NCI-H345 (cell line): Measurements from ENCODE around the gene CSRNP2.
A peak's percentile ranks its signal among the peaks of the same experiment; 100 is the strongest.
"Not testable (repeated sequence)": the region's sequence is repeated elsewhere in the genome, so short reads cannot be mapped to it uniquely, and the experiment has no call there.

Experiments used
- DNase-seq: peaks from one replicate; lab custom pipeline; 2025; lab: John Stamatoyannopoulos, UW

Gene CSRNP2

DNA sequence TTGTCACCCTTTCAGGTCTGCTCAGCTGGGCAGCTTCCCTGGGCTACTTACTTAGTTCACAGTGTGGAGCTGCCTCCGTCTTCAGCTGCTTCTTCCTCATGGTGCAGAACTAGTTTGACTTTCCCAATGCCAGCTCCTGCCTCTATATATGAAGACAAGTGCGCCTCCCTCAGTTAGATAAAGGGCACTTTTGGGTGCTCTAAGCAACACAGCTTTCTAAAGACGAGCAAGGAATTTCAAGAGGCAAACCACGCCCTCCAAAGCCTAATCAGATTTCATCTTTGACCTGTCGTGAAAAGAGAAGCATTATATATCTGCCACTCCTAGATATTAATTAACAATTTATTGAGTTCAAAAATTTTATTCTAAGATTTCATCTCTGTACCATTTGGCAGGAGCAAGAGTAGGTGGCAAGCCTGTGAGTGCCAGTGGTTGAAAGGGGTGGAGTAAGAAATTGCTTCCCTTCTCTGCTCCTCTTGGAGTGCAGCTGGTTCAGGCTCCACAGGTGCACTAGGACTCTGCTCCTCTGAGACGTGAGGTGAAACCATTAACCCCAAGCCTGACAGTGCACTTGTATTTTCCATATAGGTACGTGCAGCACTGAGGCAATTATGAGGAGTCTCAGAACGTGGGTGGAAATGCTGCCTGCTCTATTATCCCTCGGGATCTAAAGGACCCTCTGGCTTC is 55.1 kb downstream of the CSRNP2 start:
- peak; percentile 1 for DNase-seq

DNA sequence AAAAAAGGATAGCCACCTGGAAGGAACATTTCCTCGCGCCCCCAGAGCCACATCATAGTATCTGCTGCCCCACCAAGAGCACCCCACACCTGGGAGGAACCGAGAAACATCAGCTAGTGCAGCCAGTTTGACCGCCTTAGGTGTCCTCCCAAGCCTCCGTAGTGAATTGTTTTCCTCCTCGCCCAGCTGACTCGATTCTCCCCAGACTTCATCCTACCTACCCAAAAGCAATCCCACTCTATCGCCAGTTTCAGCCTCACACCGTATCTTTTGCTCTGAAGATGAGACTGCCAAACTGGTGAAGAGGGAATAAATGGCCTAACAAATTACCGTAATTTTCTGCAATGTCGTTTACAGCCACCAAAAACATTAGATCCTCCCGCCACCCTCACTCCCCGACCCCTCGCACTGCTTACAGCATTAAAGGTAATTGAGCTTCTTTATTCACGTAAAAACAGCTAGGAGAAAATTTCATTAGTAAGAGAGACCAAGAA is 56.0 kb downstream of the CSRNP2 start:
- no peak for DNase-seq

DNA sequence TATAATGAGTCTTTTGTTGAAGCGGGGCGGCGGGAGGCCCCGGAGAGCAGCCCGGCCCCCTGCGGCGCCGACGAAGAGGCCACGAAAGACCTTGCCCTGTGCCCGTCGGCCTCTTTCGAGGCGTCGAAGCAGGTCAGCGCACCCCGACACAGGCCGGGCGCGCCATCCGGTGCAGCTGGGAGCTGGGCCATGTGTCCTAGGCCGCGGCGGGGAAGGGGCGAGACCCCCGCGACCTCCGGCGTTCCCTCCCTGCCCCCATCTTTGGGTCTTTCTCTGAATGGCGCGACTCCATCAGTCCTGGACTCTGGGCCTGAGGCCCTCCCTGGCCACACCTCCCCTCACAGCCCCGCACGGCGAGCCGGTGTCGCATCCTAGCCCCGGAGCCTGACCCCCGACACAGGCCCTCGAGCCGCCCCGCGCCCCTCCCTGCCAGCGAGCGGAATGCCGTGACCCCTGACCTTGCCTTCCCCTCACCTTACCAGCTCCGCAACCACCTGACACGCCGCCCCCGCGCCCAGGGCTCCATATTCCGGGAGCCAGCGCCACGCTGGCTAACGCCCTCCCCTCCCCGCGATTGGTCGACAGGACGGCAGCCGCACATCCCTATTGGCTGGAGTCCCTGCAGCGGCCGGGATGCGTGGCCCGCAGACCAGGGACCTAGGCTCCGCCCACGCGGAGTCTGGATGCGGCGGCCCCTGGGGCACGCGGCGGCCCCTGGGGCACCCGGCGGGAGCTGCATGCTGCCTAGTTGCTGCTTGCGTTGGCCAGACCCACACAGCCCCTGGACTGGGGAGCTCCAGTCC is 57.4 kb downstream of the CSRNP2 start, which contains the start of gene SLC11A2:
Gene SLC11A2, minus strand, starts transcription at position 549 of the 803 bp plus-strand sequence. CDS start 15,656 bp downstream, outside the sequence.
- peak; percentile 75 for DNase-seq

DNA sequence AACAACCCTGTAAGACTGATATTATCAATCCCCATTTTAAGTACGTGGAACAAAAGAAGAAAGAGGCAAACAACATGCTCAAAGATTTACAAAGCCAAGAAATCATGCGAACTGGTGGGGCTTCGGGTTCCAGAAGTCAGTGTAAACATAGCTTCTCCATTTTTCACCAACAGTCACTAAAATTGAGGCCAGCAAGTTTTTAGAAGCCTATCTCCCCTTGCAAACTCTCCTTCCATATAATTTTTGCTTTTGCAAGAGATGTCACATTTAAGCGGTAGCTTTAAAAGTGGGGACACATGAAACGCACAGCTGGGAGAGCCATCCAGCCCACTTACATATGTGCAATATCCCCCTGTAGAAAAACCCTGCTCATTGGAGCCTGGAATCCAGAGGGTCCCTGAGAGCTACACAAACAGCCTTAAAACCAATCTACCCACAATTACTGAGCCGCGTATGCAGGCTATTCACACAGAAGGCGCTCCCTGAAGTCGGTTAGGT is 58.0 kb downstream of the CSRNP2 start:
- DNase-seq: no peak

DNA sequence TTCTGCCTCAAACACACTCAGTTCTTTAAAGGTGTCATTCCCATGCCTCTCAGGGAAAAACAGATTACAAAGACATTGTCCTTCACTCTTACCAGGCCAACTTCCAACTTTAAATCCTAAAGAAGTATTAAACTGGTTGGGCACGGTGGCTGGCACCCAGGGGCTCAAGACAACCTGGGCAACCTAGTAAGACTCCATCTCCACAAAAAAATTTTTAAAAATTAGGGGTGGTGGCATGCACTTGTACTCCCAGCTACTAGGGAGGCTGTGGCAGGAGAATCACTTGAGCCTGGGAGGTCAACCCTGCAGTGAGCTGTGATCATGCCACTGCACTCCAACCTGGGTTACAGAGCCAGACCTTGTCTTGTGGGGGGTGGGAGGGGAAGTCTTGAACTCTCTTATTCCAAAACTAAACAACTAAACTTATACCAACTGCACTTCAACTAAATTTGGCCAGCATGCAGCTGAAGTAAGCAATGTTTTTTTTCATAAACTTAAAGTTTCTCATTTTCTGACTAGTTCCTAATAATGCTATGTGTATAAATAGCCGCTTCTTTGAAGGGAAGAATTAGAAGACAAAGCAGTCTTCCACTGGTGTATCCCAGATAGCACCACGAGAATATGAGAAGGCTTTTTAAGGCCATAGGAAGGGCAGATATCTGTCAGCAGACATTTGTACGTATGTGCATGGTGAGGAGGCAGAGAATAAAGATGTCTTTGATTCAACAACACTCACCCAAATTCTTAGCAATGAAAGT is 59.6 kb downstream of the CSRNP2 start:
- no peak for DNase-seq

DNA sequence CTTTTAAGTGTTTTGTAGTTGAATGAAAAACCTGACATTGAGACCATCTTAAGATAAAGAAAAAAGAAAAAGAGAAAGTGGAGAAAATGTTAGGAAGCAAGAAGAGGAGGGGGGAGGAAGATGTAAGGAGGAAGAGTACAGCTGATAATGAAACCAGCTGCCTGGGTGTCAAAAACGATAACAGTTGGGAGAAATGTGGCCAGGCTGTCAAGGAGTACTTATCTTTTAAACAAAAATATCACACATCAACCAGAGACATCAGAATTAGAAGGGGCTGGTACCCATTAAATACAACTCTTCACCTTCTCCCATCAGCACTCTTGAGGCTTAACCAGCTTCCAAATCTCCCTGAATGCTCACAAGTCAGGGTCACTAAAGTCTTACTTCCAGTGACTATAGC is 61.7 kb downstream of the CSRNP2 start:
- DNase-seq: no peak

DNA sequence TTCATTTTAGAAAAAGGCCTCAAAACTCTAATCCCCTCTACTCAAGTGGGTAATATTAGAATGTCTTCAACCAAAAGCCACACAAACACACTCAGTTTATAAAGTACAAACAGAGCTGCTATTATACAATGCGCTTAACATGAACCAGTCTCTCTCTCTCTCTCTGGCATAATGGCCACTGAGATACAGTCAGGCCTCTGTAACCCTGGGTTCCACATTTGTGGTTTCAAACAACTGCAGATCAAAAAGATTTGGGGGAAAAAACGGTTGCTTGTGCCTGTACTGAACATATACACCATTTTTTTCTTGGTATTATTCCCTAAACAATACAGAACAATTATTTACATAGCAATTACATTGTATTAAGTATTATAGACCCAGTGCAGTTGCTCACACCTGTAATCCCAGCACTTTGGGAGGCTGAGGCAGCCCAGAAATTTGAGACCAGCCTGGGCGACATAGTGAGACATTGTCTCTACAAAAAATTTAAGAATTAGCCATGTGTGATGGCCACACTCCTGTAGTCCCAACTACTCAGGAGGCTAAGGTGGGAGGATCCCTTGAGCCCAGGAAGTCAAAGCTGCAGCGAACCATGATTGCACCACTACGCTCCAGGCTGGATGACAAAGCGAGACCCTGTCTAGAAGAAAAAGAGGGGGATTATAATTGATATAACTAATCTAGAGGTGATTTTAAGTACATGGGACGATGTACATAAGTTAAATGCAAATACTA is 62.8 kb downstream of the CSRNP2 start:
- no peak for DNase-seq

DNA sequence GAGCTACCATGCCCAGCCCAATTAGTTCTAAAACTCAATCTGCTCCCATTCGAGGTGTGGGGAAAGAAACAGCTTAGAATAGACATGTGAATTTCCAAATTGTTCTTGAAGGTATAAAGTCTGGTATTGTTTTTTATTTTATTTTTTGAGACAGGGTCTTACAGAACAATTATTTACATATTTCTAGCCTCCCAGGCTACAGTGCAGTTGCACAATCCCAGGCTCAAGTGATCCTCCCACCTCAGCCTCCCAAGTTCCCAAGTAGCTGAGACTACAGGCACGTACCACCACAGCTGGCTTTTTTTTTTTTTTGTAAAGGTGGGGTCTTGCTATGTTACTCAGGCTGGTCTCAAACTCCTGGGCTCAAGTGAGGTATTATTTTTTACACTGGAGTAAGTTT is 63.5 kb downstream of the CSRNP2 start:
- DNase-seq: no peak

DNA sequence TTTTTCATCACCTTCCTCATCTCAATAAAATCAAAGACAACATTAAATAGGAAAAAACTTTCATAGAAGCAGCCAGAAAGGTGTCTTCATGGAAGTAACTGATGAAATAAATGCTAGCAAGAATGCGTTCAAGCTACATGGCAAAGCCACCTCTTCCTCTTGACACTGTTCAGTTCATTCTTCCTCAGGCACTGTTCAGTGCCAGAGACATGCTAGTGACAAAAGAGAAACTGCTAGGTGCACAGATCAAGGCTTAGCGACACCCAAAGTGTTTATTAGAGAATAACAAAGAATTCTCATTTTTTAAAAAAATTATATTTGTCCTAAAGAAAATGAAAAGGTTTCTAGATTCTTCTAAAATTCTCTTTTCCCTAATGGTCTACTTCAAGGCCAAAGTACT is 64.4 kb downstream of the CSRNP2 start:
- DNase-seq: no peak

DNA sequence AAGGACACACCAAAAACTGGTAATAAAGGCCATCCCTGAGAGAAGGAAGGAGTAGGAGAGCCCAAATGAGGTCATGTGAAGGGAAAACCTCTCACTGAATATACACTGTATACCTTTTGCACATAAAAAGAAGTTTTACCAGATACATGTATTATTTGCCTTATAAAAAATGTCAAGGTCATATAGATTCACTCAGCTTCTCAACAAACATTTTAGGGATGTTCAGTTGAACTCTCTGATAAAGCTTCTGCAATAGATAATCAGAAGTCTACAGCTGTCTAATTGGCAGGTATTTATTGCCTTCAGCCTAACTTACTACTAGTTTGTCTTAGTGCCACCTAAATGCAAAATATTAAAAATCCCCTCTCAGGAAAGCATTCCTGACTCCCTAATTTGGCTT is 65.9 kb downstream of the CSRNP2 start:
- DNase-seq: no peak

DNA sequence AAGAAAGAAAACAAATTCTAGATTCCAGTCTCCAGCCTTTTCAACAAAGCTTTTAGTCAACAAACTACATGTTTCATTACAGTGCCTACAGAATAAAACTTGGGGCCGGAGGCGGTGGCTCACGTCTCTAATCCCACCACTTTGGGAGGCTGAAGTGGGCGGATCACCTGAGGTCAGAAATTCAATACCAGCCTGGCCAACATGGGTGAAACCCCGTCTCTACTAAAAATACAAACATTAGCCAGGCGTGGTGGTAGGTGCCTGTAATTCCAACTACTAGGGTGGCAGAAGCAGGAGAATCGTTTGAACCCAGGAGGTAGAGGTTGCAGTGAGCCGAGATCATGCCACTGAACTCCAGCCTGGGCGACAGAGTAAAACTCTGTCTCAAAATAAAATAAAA is 68.9 kb downstream of the CSRNP2 start:
- not testable (repeated sequence) for DNase-seq

DNA sequence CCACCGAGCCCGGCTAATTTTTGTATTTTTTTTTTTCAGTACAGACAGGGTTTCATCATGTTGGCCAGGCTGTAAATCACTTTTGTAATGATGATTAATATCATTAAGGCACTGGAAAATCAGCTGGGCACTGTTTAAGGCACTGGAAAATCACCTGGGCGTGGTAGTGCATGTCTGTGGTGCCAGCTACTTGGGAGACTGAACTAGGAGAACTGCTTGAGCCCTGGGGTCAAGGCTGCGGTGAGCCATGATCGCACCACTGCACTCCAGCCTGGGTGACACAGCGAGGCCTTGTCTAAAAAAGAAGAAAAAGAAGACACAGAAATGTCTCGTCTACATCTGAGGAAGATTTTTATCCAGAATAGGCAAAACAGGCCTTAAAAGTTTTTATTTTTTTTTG is 70.0 kb downstream of the CSRNP2 start:
- no peak for DNase-seq

DNA sequence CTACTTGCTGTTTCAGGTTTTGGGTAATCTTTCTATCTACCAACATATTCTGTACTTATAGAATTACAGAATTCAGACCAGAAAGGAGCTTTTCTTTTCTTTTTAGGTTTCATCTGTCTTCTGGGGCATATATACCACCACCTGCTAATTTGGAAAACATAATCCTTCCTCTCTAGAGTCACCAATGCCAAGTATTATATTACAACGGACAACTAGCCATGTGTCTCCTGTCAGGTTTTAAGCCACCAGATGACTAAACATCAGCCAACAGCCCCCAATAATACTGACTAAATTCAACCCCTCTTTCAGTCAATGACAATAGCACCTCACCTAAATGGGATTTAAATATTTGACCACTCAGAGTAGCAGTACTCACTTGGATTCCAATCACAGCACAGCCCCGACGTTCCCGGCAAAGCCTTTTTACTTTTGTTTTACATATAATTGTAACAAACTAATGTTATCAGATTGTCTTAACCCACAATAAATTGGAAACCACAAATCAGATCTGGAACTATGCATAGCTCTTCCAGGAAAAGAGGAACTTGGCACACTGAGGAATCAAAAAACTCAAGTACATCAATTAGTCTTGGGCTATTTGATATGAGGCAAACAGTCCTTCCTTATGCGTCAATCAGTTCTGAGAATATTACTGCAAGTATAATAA is 70.7 kb downstream of the CSRNP2 start:
- DNase-seq: no peak

DNA sequence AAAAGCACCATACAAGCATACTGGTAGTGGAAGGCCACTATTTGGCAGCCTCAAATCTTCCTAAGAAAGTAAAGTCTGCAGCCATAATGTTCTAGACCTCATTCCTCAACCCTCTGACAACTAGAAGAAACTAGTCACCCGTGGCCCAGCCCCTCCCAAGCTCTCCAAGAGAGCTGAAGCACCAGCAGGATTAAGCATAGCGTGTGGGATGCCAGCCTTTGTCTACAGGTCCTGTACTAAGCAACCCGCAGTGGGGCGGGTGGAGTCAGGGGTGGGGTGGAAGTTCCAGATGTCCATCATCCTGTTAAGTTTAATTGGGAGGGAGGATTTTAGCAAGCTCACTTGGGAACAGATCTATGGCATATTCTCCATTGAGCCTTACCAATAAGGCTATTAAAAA is 71.4 kb downstream of the CSRNP2 start:
- DNase-seq: no peak
